ENCODE data around the gene CSH1.
"Not testable (repeated sequence)": the region's sequence is repeated elsewhere in the genome, so short reads cannot be mapped to it uniquely, and the experiment has no call there.

Gene CSH1

DNA sequence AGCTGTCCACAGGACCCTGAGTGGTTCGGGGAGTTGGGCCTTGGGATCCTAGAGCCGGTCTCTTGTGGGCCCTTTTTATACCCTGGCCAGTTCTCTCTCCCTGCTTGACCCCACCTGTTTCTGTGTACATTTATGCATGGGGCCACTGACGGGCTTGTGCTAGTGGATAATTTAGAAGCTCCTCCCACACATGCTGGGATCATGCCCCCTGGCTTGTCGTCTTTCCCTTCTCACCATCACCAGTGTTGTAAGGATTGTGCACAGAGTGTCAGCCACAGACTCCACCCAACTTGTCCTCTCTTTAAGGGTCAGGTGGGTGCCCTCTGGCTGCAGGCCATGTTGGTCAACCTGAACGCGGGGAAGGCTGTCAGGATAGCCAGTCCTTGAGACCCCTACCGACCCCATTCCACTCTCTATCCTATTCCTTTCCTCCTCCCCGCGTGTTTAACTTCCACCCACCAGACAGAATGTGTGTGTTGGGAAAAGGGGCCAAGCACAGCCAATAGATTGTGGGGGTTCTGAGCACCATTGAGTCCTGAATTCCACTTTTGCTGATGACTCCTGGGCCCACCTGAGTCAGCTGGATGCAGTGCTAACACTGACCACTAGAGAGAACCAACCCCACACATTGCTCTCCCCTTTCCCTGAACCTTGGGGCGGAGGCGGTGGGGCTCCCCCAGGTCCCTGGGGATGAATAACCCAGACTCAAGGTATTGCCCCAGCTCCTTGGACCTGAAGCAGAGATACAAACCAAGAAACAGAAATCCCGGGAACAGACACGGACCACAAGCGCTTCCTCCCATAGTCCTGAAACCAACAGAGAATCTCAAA lies at the start of gene CSH1:
Gene CSH1 (minus strand): TSS at position 51 of the 831 bp plus-strand sequence. CDS start 63 bp downstream, outside the sequence.
- DNase-seq (ENCODE audit: low spot score), result not testable (repeated sequence)

DNA sequence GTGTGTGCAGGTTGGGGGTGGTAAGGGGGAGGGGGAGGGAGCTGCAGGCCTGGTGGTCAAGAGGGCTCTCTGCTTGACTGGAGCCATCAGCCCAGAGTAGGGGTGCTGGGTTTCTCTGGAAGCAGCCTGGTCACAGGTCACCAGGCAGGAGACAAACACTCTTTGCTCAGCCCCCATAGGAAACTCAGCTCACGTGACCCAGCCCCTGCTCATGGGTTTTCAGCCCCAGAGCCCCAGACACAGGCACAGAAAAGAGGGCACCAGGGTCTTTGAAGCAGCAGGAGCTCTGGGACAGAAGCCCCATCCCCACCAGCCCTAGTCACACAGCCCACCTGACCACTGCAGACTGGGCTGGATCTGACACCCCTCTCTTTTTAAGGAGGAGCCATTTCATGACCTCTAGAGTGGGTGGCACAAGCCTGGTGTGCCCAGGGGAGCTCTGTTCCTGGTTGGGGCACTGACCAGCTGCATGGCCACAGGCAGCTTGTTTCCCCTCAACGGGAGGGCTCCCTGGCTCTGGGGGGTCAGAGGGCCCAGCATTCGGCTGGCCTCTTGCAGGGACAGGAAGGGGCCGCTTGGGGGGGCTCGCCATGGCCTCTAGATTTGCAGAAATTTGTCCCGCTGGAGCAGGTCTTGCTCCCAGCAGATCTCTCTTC lies 49.5 kb upstream of the CSH1 start:
- DNase-seq (ENCODE audit: low spot score), result peak; percentile 74
- TF ChIP-seq, protein P1, sequence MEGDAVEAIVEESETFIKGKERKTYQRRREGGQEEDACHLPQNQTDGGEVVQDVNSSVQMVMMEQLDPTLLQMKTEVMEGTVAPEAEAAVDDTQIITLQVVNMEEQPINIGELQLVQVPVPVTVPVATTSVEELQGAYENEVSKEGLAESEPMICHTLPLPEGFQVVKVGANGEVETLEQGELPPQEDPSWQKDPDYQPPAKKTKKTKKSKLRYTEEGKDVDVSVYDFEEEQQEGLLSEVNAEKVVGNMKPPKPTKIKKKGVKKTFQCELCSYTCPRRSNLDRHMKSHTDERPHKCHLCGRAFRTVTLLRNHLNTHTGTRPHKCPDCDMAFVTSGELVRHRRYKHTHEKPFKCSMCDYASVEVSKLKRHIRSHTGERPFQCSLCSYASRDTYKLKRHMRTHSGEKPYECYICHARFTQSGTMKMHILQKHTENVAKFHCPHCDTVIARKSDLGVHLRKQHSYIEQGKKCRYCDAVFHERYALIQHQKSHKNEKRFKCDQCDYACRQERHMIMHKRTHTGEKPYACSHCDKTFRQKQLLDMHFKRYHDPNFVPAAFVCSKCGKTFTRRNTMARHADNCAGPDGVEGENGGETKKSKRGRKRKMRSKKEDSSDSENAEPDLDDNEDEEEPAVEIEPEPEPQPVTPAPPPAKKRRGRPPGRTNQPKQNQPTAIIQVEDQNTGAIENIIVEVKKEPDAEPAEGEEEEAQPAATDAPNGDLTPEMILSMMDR (IDR thresholded peaks at IDR 0.05; ENCODE audit: extremely low read depth, missing control alignments), result no peak

DNA sequence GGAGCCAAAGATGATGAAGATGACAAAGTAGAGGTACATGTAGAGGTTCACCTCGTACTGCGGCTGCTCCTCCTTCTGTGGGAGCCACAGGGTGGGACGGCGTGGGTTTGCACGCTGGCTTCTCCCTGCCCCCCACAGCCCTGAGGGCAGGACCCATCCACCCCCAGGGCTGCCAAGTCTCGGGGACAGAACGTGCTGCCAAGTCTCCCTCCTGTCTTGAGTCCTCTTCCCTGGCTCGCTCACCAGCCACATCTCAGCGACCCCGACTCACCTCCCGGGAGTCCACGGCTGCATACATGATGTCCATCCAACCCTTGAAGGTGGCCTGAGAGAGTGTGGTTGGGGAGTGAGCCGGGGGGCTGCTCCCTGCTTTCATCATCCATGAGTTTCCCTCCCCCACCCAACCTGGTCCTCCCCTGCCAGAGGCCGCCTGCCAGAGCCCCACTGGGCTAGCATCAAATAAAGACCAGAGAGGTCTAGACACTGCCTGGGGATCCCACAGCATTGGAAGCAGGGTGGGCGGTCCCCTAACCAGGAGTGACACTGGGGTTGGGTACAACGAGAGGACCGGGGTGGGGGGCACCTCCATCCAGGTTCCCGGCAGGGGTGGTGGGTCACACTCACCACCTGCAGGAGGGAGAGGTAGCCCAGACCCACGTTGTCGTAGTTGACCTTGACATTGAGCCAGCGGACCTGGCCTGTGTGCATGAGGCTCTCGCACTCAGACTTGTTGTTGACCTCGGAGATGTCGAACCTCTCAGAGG lies 48.5 kb upstream of the CSH1 start:
- TF ChIP-seq, protein P1 (IDR thresholded peaks at IDR 0.05; ENCODE audit: extremely low read depth, missing control alignments), result no peak

DNA sequence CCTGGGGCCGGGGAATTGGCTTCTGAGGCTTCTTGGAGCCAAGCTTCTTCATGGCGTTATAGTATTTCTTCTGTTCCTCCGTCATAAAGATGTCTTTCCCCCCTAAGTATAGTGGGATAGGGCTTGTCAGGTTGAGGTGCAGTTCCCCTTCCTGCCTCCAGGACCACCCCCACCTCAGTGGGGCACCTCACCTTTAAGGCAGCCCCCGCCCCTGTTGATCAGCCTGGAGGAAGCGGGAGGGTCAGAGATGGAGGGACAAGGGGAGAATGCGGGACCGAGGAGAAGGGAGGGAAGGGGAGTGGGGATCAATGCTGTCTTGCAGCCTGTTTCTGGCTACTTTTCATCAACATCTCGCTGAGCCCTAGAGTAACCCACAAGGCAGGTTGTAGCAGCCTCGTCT lies 47.4 kb upstream of the CSH1 start:
- DNase-seq (ENCODE audit: low spot score), result no peak
- TF ChIP-seq, protein P1 (IDR thresholded peaks at IDR 0.05; ENCODE audit: extremely low read depth, missing control alignments), result no peak

More for the DNA sequence above, 48.5 kb upstream of the CSH1 start:
- DNase-seq (ENCODE audit: low spot score), result no peak

DNA sequence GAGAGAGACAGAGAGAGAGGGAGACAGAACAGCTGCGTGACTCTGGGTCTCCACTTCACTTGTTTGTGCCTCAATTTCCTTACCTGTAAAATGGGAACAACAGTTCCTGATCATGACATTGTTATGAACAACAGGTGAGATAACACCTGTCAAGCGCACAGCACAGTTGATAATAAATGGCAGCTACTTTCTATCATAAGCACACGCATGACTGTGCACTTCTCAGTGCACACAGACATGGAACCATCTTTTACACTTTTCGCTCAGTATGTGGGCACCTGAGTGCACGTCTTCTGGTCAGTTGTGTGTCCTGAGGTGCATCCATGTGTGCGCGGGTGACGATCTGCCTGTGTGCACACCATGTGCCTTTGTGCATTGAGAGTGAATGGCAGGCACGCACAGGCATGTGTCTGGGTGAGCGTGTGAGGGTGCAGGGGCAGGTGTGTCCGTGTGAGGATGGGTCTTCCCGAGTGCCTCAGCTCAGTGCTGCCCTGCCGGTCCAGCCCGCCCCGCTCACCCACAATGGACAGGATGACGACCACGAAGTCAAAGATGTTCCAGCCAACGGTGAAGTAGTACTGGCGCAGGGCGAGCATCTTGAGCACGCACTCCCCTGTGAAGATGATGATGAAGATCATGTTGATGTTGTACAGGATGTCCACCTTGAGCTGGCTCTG lies 46.1 kb upstream of the CSH1 start:
- TF ChIP-seq, protein P1 (IDR thresholded peaks at IDR 0.05; ENCODE audit: extremely low read depth, missing control alignments), result no peak
- no peak for DNase-seq (ENCODE audit: low spot score)

DNA sequence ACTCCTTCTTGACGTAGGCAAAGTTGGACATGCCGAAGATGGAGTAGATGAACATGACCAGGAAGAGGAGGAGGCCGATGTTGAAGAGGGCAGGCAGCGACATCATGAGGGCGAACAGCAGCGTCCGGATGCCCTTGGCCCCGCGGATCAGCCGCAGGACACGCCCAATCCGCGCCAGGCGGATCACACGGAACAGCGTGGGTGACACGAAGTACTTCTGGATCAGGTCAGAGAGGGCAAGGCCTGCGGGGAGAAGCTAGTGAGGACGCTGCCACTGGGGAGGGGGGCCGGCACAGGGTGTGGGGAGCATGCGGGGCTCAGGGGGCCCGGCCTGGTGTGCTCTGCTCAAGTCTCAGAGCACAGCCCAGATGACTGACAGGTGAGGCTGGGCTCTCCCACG lies 45.4 kb upstream of the CSH1 start:
- TF ChIP-seq, protein P1 (IDR thresholded peaks at IDR 0.05; ENCODE audit: extremely low read depth, missing control alignments), result no peak
- no peak for DNase-seq (ENCODE audit: low spot score)

DNA sequence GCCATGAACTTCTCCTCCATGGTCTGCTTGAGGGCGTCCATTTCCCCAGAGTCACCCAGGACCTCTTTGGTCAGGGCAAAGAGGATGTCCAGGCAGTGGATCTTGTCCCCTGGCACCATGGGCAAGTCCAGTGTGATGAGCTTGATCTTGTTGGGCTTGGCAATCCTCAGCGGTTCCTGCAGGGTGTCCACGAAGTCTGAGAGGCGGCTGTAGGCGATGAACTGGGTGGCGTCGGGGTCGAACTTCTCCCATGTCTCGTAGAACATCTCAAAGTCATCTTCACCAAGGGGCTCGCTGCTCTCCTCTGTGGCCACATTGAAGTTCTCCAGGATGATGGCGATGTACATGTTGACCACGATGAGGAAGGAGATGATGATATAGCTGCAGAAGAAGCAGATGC lies 44.8 kb upstream of the CSH1 start:
- DNase-seq (ENCODE audit: low spot score), result no peak
- TF ChIP-seq, protein P1 (IDR thresholded peaks at IDR 0.05; ENCODE audit: extremely low read depth, missing control alignments), result no peak
